HG02678 (cell line): ENCODE data around the gene DUSP23.

Source experiments
- ATAC-seq: cut with Tn5 transposase; IDR thresholded peaks from one replicate; pipeline ENCODE4 v1.9.1; 2021; ENCODE audit warnings: mild to moderate bottlenecking, moderate library complexity; ENCODE audit not compliant: unreplicated experiment

The DUSP23 gene

GRCh38 chr1:159783724-159784123 is 3.0 kb downstream of the DUSP23 start:
- ATAC-seq, result no peak

GRCh38 chr1:159786465-159786864 is 5.7 kb downstream of the DUSP23 start:
- no peak for ATAC-seq

- ATAC-seq, result no peak
These were observed 6.2 kb downstream of the DUSP23 start for GRCh38 chr1:159786966-159787365.

- ATAC-seq, result no peak
These were observed 9.6 kb downstream of the DUSP23 start for GRCh38 chr1:159790237-159790917.

GRCh38 chr1:159791031-159791430 is 10.3 kb downstream of the DUSP23 start:
- ATAC-seq, result no peak

- no peak for ATAC-seq
These were observed 10.7 kb downstream of the DUSP23 start for GRCh38 chr1:159791461-159791860.

GRCh38 chr1:159795534-159795933 is 14.8 kb downstream of the DUSP23 start:
- ATAC-seq, result no peak

- ATAC-seq, result no peak
These were observed 18.1 kb downstream of the DUSP23 start for GRCh38 chr1:159798893-159799292.

- ATAC-seq, result no peak
These were observed 18.8 kb downstream of the DUSP23 start for GRCh38 chr1:159799446-159799985.

GRCh38 chr1:159800177-159800930 is 19.6 kb downstream of the DUSP23 start:
- peak; percentile 70 for ATAC-seq

GRCh38 chr1:159802111-159802510 is 21.3 kb downstream of the DUSP23 start, which contains the start of gene FCRL6:
TSS of gene FCRL6 (plus strand) at chr1:159802360. CDS start at chr1:159802425, 65 bp downstream.
- ATAC-seq, result no peak

GRCh38 chr1:159803956-159804689 is 23.4 kb downstream of the DUSP23 start:
- ATAC-seq, result no peak

- ATAC-seq, result no peak
These were observed 24.2 kb downstream of the DUSP23 start for GRCh38 chr1:159804924-159805323.

GRCh38 chr1:159815926-159816325 is 35.2 kb downstream of the DUSP23 start:
- no peak for ATAC-seq

- ATAC-seq, result no peak
These were observed 36.7 kb downstream of the DUSP23 start for GRCh38 chr1:159817276-159818041.

GRCh38 chr1:159821171-159821867 is 40.6 kb downstream of the DUSP23 start:
- no peak for ATAC-seq

- no peak for ATAC-seq
These were observed 42.6 kb downstream of the DUSP23 start for GRCh38 chr1:159823406-159823805.

- no peak for ATAC-seq
These were observed 44.8 kb downstream of the DUSP23 start for GRCh38 chr1:159825564-159825963.

GRCh38 chr1:159826441-159827101 is 45.8 kb downstream of the DUSP23 start, which contains the start of gene SLAMF8:
TSS of gene SLAMF8 (plus strand) at chr1:159826873. CDS start at chr1:159826899, 26 bp downstream.
- no peak for ATAC-seq
